ACHN (cell line): ENCODE results near the gene ADAD1.
"Not testable (repeated sequence)": the region's sequence is repeated elsewhere in the genome, so short reads cannot be mapped to it uniquely, and the experiment has no call there.

Source experiments
- DNase-seq: peaks from one replicate; pipeline ENCODE4 v3.0.0-alpha.2; 2015
- in situ Hi-C: cut with HindIII; loops from 2 replicates; pipeline ENCODE4 v1.10.0; 2017; ENCODE audit warnings: low sequenced_read_pairs, low pct_ligation_motif_present, low pct_unique_long_range_greater_than_20kb

ADAD1 gene

GRCh38 chr4:122378711-122379110 lies at the start of gene ADAD1:
Gene ADAD1, plus strand, starts transcription at chr4:122379011. Its CDS starts 1,059 bp downstream, at chr4:122380070.
- no peak for DNase-seq
- in situ Hi-C loops, result no loop called here

GRCh38 chr4:122329876-122330565 lies 48.8 kb upstream of the ADAD1 start:
- no peak for DNase-seq
- in situ Hi-C loops, result no loop called here

GRCh38 chr4:122331195-122331594 lies 47.6 kb upstream of the ADAD1 start:
- in situ Hi-C loops, result no loop called here
- no peak for DNase-seq

GRCh38 chr4:122334828-122335227 lies 44.0 kb upstream of the ADAD1 start:
- in situ Hi-C loops, result no loop called here
- no peak for DNase-seq

GRCh38 chr4:122341886-122342285 lies 36.9 kb upstream of the ADAD1 start:
- peak; percentile 88 for DNase-seq
- in situ Hi-C loops, result no loop called here

GRCh38 chr4:122346036-122346435 lies 32.8 kb upstream of the ADAD1 start:
- in situ Hi-C loops, result no loop called here
- no peak for DNase-seq

- no peak for DNase-seq
- in situ Hi-C loops, result no loop called here
These were observed 32.3 kb upstream of the ADAD1 start for GRCh38 chr4:122346503-122346902.

GRCh38 chr4:122356317-122356808 lies 22.4 kb upstream of the ADAD1 start:
- no peak for DNase-seq
- in situ Hi-C loops, result no loop called here

GRCh38 chr4:122360754-122361153 lies 18.1 kb upstream of the ADAD1 start:
- in situ Hi-C loops, result no loop called here
- no peak for DNase-seq

GRCh38 chr4:122364700-122365404 lies 14.0 kb upstream of the ADAD1 start:
- no peak for DNase-seq
- in situ Hi-C loops, result no loop called here

- in situ Hi-C loops, DNase-seq: not testable (repeated sequence)
These were observed 10.0 kb upstream of the ADAD1 start for GRCh38 chr4:122368786-122369185.

- in situ Hi-C loops, result no loop called here
- no peak for DNase-seq
These were observed 1.5 kb upstream of the ADAD1 start for GRCh38 chr4:122377352-122377751.

GRCh38 chr4:122379239-122379638 lies 428 bp downstream of the ADAD1 start:
- DNase-seq, result no peak
- in situ Hi-C loops, result no loop called here

- in situ Hi-C loops, result no loop called here
- DNase-seq, result no peak
These were observed 4.5 kb downstream of the ADAD1 start for GRCh38 chr4:122383341-122383740.

GRCh38 chr4:122384245-122384644 lies 5.4 kb downstream of the ADAD1 start:
- no peak for DNase-seq
- in situ Hi-C loops, result no loop called here

- DNase-seq, result no peak
- in situ Hi-C loops, result no loop called here
These were observed 14.5 kb downstream of the ADAD1 start for GRCh38 chr4:122393276-122393675.

- DNase-seq, result no peak
- in situ Hi-C loops, result no loop called here
These were observed 25.1 kb downstream of the ADAD1 start for GRCh38 chr4:122403861-122404260.

GRCh38 chr4:122412547-122412946 lies 33.7 kb downstream of the ADAD1 start:
- in situ Hi-C loops, result no loop called here
- DNase-seq, result peak; percentile 1

- no peak for DNase-seq
- in situ Hi-C loops, result no loop called here
These were observed 44.4 kb downstream of the ADAD1 start for GRCh38 chr4:122423246-122423645.

GRCh38 chr4:122431351-122431750 lies 52.5 kb downstream of the ADAD1 start:
- no peak for DNase-seq
- in situ Hi-C loops, result no loop called here
